DND-41 (cell line): ENCODE results near the gene SLC12A6.

ENCODE experiments used
- ATAC-seq: fragments of 200-7000 bp; cut with Tn5 transposase; 3 replicates; pipeline ENCODE4 v1.9.1; 2021; ENCODE audit warnings: low read depth; ENCODE audit not compliant: insufficient read depth
- DNase-seq: peaks from one replicate; pipeline ENCODE4 v3.0.0-alpha.2; 2020
- H2AFZ ChIP-seq: 2 replicates; pipeline ENCODE4 v1.6.0; 2012; ENCODE audit warnings: low read depth, low read length
- H3K27ac ChIP-seq: 2 replicates; pipeline ENCODE4 v1.5.1; 2012; ENCODE audit warnings: low read length, inconsistent platforms
- H3K27me3 ChIP-seq: fragments of 200-600 bp; sonication (generic); 2 replicates; pipeline ENCODE4 v1.6.0; 2012; ENCODE audit warnings: low read length, mild to moderate bottlenecking, inconsistent platforms; ENCODE audit not compliant: insufficient read depth, poor library complexity
- H3K36me3 ChIP-seq: 2 replicates; pipeline ENCODE4 v1.5.1; 2012; ENCODE audit warnings: low read length, inconsistent platforms; ENCODE audit not compliant: insufficient read depth
- H3K4me1 ChIP-seq: 2 replicates; pipeline ENCODE4 v1.5.1; 2012; ENCODE audit warnings: mild to moderate bottlenecking, low read length; ENCODE audit not compliant: insufficient read depth
- H3K4me2 ChIP-seq: 2 replicates; pipeline ENCODE4 v1.6.0; 2012; ENCODE audit warnings: mild to moderate bottlenecking, moderate library complexity, low read length, inconsistent platforms; ENCODE audit not compliant: insufficient read depth
- H3K4me3 ChIP-seq, 2 experiments: fragments of 200-600 bp in 1 of 2; shearing (Covaris generic) in 1 of 2; 2 replicates each; pipeline ENCODE4 v1.5.1; 2012 to 2016; ENCODE audit warnings: inconsistent platforms in 2 of 2, low read length in 2 of 2, mild to moderate bottlenecking in 2 of 2, low read depth in 1 of 2, moderate library complexity in 1 of 2
- H3K79me2 ChIP-seq: 2 replicates; pipeline ENCODE4 v1.6.0; 2012; ENCODE audit warnings: low read length, inconsistent platforms; ENCODE audit not compliant: insufficient read depth
- H3K9ac ChIP-seq: 2 replicates; pipeline ENCODE4 v1.6.0; 2012; ENCODE audit warnings: low read depth, mild to moderate bottlenecking, inconsistent platforms, low read length, moderate library complexity
- H3K9me3 ChIP-seq: 2 replicates; pipeline ENCODE4 v1.5.1; 2012; ENCODE audit warnings: low read length, moderate library complexity, mild to moderate bottlenecking, inconsistent platforms; ENCODE audit not compliant: insufficient read depth, severe bottlenecking
- H4K20me1 ChIP-seq: 2 replicates; pipeline ENCODE4 v1.6.0; 2012; ENCODE audit warnings: low read length; ENCODE audit not compliant: insufficient read depth
- EZH2 ChIP-seq: IDR thresholded peaks from 3 replicates; pipeline ENCODE4 v1.6.1; 2012; ENCODE audit warnings: borderline replicate concordance, low read depth, mild to moderate bottlenecking, moderate library complexity, low read length, inconsistent platforms; ENCODE audit not compliant: severe bottlenecking
- TF ChIP-seq, protein P1 (sequence below): IDR thresholded peaks from 2 replicates; pipeline ENCODE4 v1.5.1; 2012; ENCODE audit warnings: borderline replicate concordance, low read length, moderate library complexity, mild to moderate bottlenecking; ENCODE audit not compliant: poor library complexity, severe bottlenecking; ENCODE audit errors: extremely low read depth

Gene SLC12A6

DNA sequence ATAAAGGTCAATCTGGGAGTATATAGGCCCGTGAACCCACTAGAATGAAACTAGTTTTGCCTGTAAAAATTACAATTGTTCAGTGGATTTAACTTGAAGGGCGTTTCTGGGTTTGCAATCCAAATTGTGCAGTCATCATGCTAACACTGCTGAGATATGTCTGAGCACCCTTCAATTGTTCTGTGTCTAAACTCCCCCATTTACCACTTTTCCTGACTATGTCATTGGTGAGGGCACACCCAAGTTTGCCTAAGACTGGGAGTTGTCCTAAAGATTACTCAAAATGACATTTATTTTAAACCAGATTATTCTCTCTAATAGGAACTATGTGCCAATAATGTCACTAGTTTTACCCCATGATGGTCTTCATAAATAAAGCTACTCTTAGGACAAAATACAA, 58.2 kb downstream of the SLC12A6 start:
- Histone ChIP-seq H3K36me3 (no peaks in the 10 kb centered on the region), H3K27me3 (no peaks in the 10 kb centered on the region), H3K9me3 (no peaks in the 10 kb centered on the region), H3K4me1 (no peaks in the 10 kb centered on the region), H3K4me2 (no peak overlapping the region), H3K79me2 (no peaks in the 10 kb centered on the region), H3K27ac (no peak overlapping the region), H3K9ac (no peak overlapping the region), H2AFZ (no peak overlapping the region), H3K4me3 (no peak overlapping the region), H4K20me1 (no peaks in the 10 kb centered on the region)
- TF ChIP-seq, protein P1, sequence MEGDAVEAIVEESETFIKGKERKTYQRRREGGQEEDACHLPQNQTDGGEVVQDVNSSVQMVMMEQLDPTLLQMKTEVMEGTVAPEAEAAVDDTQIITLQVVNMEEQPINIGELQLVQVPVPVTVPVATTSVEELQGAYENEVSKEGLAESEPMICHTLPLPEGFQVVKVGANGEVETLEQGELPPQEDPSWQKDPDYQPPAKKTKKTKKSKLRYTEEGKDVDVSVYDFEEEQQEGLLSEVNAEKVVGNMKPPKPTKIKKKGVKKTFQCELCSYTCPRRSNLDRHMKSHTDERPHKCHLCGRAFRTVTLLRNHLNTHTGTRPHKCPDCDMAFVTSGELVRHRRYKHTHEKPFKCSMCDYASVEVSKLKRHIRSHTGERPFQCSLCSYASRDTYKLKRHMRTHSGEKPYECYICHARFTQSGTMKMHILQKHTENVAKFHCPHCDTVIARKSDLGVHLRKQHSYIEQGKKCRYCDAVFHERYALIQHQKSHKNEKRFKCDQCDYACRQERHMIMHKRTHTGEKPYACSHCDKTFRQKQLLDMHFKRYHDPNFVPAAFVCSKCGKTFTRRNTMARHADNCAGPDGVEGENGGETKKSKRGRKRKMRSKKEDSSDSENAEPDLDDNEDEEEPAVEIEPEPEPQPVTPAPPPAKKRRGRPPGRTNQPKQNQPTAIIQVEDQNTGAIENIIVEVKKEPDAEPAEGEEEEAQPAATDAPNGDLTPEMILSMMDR: no peak
- TF ChIP-seq EZH2: no peak
- no peak for DNase-seq
- ATAC-seq: no peak

DNA sequence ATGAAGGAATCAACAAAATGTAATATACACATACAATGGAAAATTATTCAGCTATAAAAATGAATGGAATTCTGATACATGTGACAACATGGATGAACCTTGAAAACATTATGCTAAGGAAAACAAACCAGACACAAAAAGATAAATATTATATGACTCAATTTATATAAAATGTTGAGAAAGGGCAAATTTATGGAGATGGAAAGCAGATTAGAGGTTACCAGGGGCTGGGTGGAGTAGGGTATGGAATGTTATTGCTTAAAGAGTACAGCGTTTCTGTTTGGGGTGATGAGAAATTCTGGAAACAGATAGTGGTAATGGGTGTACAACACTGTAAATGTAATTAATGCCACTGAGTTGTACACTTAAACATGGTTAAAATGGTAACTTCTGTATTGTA, 61.9 kb downstream of the SLC12A6 start:
- no peak overlapping the region for H3K4me3 ChIP-seq
- no peak overlapping the region for H3K4me2 ChIP-seq
- no peaks in the 10 kb centered on the region for H3K36me3 ChIP-seq
- no peak for TF ChIP-seq EZH2
- TF ChIP-seq, protein P1: no peak
- no peak overlapping the region for H3K27ac ChIP-seq
- H3K9ac ChIP-seq: no peak overlapping the region
- H3K79me2 ChIP-seq: no peaks in the 10 kb centered on the region
- H3K9me3 ChIP-seq: no peaks in the 10 kb centered on the region
- H4K20me1 ChIP-seq: no peaks in the 10 kb centered on the region
- no peak for DNase-seq
- no peak for ATAC-seq
- no peak overlapping the region for H2AFZ ChIP-seq
- no peaks in the 10 kb centered on the region for H3K27me3 ChIP-seq
- H3K4me1 ChIP-seq: no peaks in the 10 kb centered on the region

DNA sequence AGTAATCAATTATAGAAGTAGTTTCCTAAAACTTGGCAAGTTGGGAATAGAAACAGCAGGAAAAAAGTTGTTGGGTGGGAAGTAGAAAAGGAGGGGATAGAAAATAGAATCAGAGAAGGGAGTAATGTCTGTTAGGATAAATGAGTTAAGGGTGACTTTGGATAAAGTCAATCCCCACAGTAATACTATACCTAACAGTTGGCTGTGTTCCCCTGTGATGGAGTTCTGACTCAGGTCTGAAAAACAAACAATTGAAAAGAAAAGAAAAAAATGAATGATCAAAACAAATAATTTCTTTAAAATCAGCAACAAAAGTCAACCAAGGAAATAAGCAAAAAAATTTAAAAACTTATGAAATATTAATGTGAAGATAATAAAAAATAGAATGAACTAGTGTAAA, 62.4 kb downstream of the SLC12A6 start:
- no peak overlapping the region for H3K9ac ChIP-seq
- no peaks in the 10 kb centered on the region for H3K4me1 ChIP-seq
- ATAC-seq (no peak), DNase-seq (no peak)
- H3K9me3 ChIP-seq: no peaks in the 10 kb centered on the region
- H3K27me3 ChIP-seq: no peaks in the 10 kb centered on the region
- no peak overlapping the region for H3K27ac ChIP-seq
- H3K4me2 ChIP-seq: no peak overlapping the region
- TF ChIP-seq EZH2: no peak
- TF ChIP-seq, protein P1: no peak
- H3K79me2 ChIP-seq: no peaks in the 10 kb centered on the region
- H3K4me3 ChIP-seq: no peak overlapping the region
- no peaks in the 10 kb centered on the region for H4K20me1 ChIP-seq
- H2AFZ ChIP-seq: no peak overlapping the region
- no peaks in the 10 kb centered on the region for H3K36me3 ChIP-seq

- Histone ChIP-seq H3K4me3 (no peak overlapping the region), H3K9me3 (no peaks in the 10 kb centered on the region), H3K4me2 (no peak overlapping the region), H2AFZ (no peak overlapping the region), H4K20me1 (no peaks in the 10 kb centered on the region), H3K4me1 (no peaks in the 10 kb centered on the region), H3K27me3 (no peaks in the 10 kb centered on the region), H3K9ac (no peak overlapping the region), H3K36me3 (no peaks in the 10 kb centered on the region), H3K79me2 (no peaks in the 10 kb centered on the region), H3K27ac (no peak overlapping the region)
- TF ChIP-seq EZH2: no peak
- TF ChIP-seq, protein P1: no peak
- ATAC-seq (no peak), DNase-seq (no peak)
Observed at GRCh38 chr15:34271493-34271892, 66.1 kb downstream of the SLC12A6 start.
